Measurements from ENCODE around the gene DEDD2.

Gene DEDD2

GRCh38 chr19:42176990-42177685 is 40.3 kb downstream of the DEDD2 start:
- in situ Hi-C loops (cut with MboI; ENCODE audit: low pct_unique_long_range_greater_than_20kb, low sequenced_read_pairs), result no loop called here
- DNase-seq, result peak; percentile 78

- in situ Hi-C loops (cut with MboI; ENCODE audit: low pct_unique_long_range_greater_than_20kb, low sequenced_read_pairs), result no loop called here
- no peak for DNase-seq
Measured at GRCh38 chr19:42176649-42176989, 40.9 kb downstream of the DEDD2 start.

- in situ Hi-C loops (cut with MboI; ENCODE audit: low pct_unique_long_range_greater_than_20kb, low sequenced_read_pairs), result no loop called here
- no peak for DNase-seq
Measured at GRCh38 chr19:42175952-42176648, 41.4 kb downstream of the DEDD2 start.

- in situ Hi-C loops (cut with MboI; ENCODE audit: low pct_unique_long_range_greater_than_20kb, low sequenced_read_pairs), result no loop called here
- DNase-seq, result no peak
Measured at GRCh38 chr19:42174958-42175734, 42.3 kb downstream of the DEDD2 start.

- DNase-seq, result no peak
- in situ Hi-C loops (cut with MboI; ENCODE audit: low pct_unique_long_range_greater_than_20kb, low sequenced_read_pairs), result no loop called here
Measured at GRCh38 chr19:42174188-42174587, 43.3 kb downstream of the DEDD2 start.

GRCh38 chr19:42173695-42174094 is 43.8 kb downstream of the DEDD2 start:
- DNase-seq, result no peak
- in situ Hi-C loops (cut with MboI; ENCODE audit: low pct_unique_long_range_greater_than_20kb, low sequenced_read_pairs), result no loop called here

GRCh38 chr19:42172261-42172660 is 45.2 kb downstream of the DEDD2 start:
- DNase-seq, result no peak

GRCh38 chr19:42170715-42171114 is 46.8 kb downstream of the DEDD2 start:
- in situ Hi-C loops (cut with MboI; ENCODE audit: low pct_unique_long_range_greater_than_20kb, low sequenced_read_pairs), result no loop called here
- DNase-seq, result no peak

More at GRCh38 chr19:42172261-42172660, 45.2 kb downstream of the DEDD2 start:
- in situ Hi-C loops (cut with MboI; ENCODE audit: low pct_unique_long_range_greater_than_20kb, low sequenced_read_pairs), result no loop called here

- no peak for DNase-seq
- in situ Hi-C loops (cut with MboI; ENCODE audit: low pct_unique_long_range_greater_than_20kb, low sequenced_read_pairs), result no loop called here
Measured at GRCh38 chr19:42169486-42170413, 47.7 kb downstream of the DEDD2 start.

- in situ Hi-C loops (cut with MboI; ENCODE audit: low pct_unique_long_range_greater_than_20kb, low sequenced_read_pairs), result no loop called here
Measured at GRCh38 chr19:42168206-42168605, 49.3 kb downstream of the DEDD2 start.

GRCh38 chr19:42166316-42166715 is 51.2 kb downstream of the DEDD2 start:
- in situ Hi-C loops (cut with MboI; ENCODE audit: low pct_unique_long_range_greater_than_20kb, low sequenced_read_pairs), result no loop called here

More at GRCh38 chr19:42168206-42168605, 49.3 kb downstream of the DEDD2 start:
- DNase-seq, result no peak

GRCh38 chr19:42165146-42165545 is 52.3 kb downstream of the DEDD2 start:
- in situ Hi-C loops (cut with MboI; ENCODE audit: low pct_unique_long_range_greater_than_20kb, low sequenced_read_pairs), result no loop called here
- no peak for DNase-seq

More at GRCh38 chr19:42166316-42166715, 51.2 kb downstream of the DEDD2 start:
- no peak for DNase-seq

GRCh38 chr19:42161616-42162263 is 55.7 kb downstream of the DEDD2 start:
- in situ Hi-C loops (cut with MboI; ENCODE audit: low pct_unique_long_range_greater_than_20kb, low sequenced_read_pairs), result no loop called here
- DNase-seq, result no peak

- in situ Hi-C loops (cut with MboI; ENCODE audit: low pct_unique_long_range_greater_than_20kb, low sequenced_read_pairs), result no loop called here
- no peak for DNase-seq
Measured at GRCh38 chr19:42159942-42160341, 57.5 kb downstream of the DEDD2 start.

- no peak for DNase-seq
- in situ Hi-C loops (cut with MboI; ENCODE audit: low pct_unique_long_range_greater_than_20kb, low sequenced_read_pairs), result no loop called here
Measured at GRCh38 chr19:42158926-42159325, 58.6 kb downstream of the DEDD2 start.

GRCh38 chr19:42156571-42156970 is 60.9 kb downstream of the DEDD2 start:
- no peak for DNase-seq
- in situ Hi-C loops (cut with MboI; ENCODE audit: low pct_unique_long_range_greater_than_20kb, low sequenced_read_pairs), result no loop called here

- in situ Hi-C loops (cut with MboI; ENCODE audit: low pct_unique_long_range_greater_than_20kb, low sequenced_read_pairs), result no loop called here
- DNase-seq, result no peak
Measured at GRCh38 chr19:42155796-42156195, 61.7 kb downstream of the DEDD2 start.

GRCh38 chr19:42154471-42155323 is 62.8 kb downstream of the DEDD2 start:
- DNase-seq, result no peak
- in situ Hi-C loops (cut with MboI; ENCODE audit: low pct_unique_long_range_greater_than_20kb, low sequenced_read_pairs), result no loop called here
